Panc1 (cell line): ENCODE results near the gene CDK6. TPM values are rescaled to one million over a fixed set of nuclear protein-coding genes. Genes with fewer than 3 reads are reported as not detected.
A peak's percentile ranks its signal among the peaks of the same experiment; 100 is the strongest.

Experiments
- ATAC-seq: fragments of 200-7000 bp; cut with Tn5 transposase; 2 replicates; pipeline ENCODE4 v1.9.1; 2020; ENCODE audit warnings: mild to moderate bottlenecking, moderate library complexity
- BruUV-seq: library from RNA; stranded (reverse); fragments of 400-500 nt; replicated peaks from 2 replicates; lab custom pipeline; 2021; lab: Mats Ljungman, UMichigan
- CTCF ChIA-PET: fragments of 300-600 bp; sonication (Branson Sonifier 250); formaldehyde crosslinking; loops from one replicate; lab custom pipeline; 2022; ENCODE audit warnings: antibody characterized with exemption; lab: Charles Lee
- POLR2A ChIA-PET: fragments of 300-600 bp; sonication (Branson Sonifier 250); formaldehyde crosslinking; loops from one replicate; lab custom pipeline; 2022; ENCODE audit warnings: antibody characterized with exemption; lab: Charles Lee
- DNase-seq: peaks from one replicate; pipeline ENCODE4 v3.0.0-alpha.2; 2010; ENCODE audit warnings: low read depth, low spot score
- H3K27ac ChIP-seq: 2 replicates; pipeline ENCODE4 v1.5.1; 2011; ENCODE audit warnings: mild to moderate bottlenecking, low read length, inconsistent platforms
- H3K27me3 ChIP-seq: fragments of 200-500 bp; sonication (Bioruptor generic); 2 replicates; pipeline ENCODE4 v1.6.0; 2014; ENCODE audit warnings: low read length, inconsistent platforms; ENCODE audit not compliant: control insufficient read depth, insufficient read depth
- H3K36me3 ChIP-seq: fragments of 200-500 bp; sonication (Bioruptor generic); 2 replicates; pipeline ENCODE4 v1.5.1; 2014; ENCODE audit warnings: inconsistent platforms, mild to moderate bottlenecking, low read length, moderate library complexity; ENCODE audit not compliant: control insufficient read depth, insufficient read depth
- H3K4me1 ChIP-seq: 2 replicates; pipeline ENCODE4 v1.5.1; 2011; ENCODE audit warnings: inconsistent platforms, mild to moderate bottlenecking, low read length, moderate library complexity; ENCODE audit not compliant: control insufficient read depth, insufficient read depth
- H3K4me3 ChIP-seq, 2 experiments: 2 replicates each; pipeline ENCODE4 v1.5.1; 2011 to 2012; ENCODE audit warnings: low read depth in 2 of 2, low read length in 2 of 2, mild to moderate bottlenecking in 2 of 2, inconsistent platforms in 1 of 2, moderate library complexity in 1 of 2
- H3K9me3 ChIP-seq: fragments of 200-500 bp; sonication (Bioruptor generic); 2 replicates; pipeline ENCODE4 v1.5.1; 2014; ENCODE audit warnings: low read depth, mild to moderate bottlenecking, inconsistent platforms, low read length, moderate library complexity; ENCODE audit not compliant: control insufficient read depth, insufficient read depth
- POLR2AphosphoS5 ChIP-seq: IDR thresholded peaks from 2 replicates; pipeline ENCODE4 v1.6.1; 2012; ENCODE audit warnings: mild to moderate bottlenecking, low read depth, low read length, moderate library complexity
- SIN3A ChIP-seq: IDR thresholded peaks from 2 replicates; pipeline ENCODE4 v1.6.1; 2012; ENCODE audit warnings: low read depth, mild to moderate bottlenecking, low read length, moderate library complexity, borderline replicate concordance; ENCODE audit not compliant: insufficient read depth
- TCF7L2 ChIP-seq: IDR thresholded peaks from 2 replicates; pipeline ENCODE4 v1.6.1; 2011; ENCODE audit warnings: mild to moderate bottlenecking, low read depth, low read length, inconsistent platforms
- in situ Hi-C: cut with HindIII; loops from 2 replicates; pipeline ENCODE4 v1.10.0; 2016; ENCODE audit warnings: low sequenced_read_pairs, low pct_unique_long_range_greater_than_20kb
- intact Hi-C: fragments of 100-400 bp; cut with micrococcal nuclease; formaldehyde crosslinking; loops from one replicate; pipeline ENCODE4 v1.10.0; 2022; ENCODE audit not compliant: unreplicated experiment
- total RNA-seq: library from RNA; stranded (reverse); gene quantifications from one replicate; pipeline ENCODE4 v1.2.1, GENCODE V29; 2021; ENCODE audit not compliant: unreplicated experiment
- TF ChIP-seq, protein P1 (sequence below), 2 experiments: IDR thresholded peaks; 2 replicates each; pipeline ENCODE4 v1.6.1; 2011 to 2012; ENCODE audit warnings: low read depth in 2 of 2, control low read depth in 1 of 2, low read length in 1 of 2, mild to moderate bottlenecking in 1 of 2, moderate library complexity in 1 of 2; ENCODE audit not compliant: insufficient read depth in 1 of 2
- TF ChIP-seq, protein P2 (sequence below): fragments of 450-650 bp; IDR thresholded peaks from 2 replicates; pipeline ENCODE4 v1.5.1; 2017; ENCODE audit warnings: mild to moderate bottlenecking

CDK6 gene
- total RNA-seq, 1 experiment from 2014 or later, result 57.4 TPM

DNA sequence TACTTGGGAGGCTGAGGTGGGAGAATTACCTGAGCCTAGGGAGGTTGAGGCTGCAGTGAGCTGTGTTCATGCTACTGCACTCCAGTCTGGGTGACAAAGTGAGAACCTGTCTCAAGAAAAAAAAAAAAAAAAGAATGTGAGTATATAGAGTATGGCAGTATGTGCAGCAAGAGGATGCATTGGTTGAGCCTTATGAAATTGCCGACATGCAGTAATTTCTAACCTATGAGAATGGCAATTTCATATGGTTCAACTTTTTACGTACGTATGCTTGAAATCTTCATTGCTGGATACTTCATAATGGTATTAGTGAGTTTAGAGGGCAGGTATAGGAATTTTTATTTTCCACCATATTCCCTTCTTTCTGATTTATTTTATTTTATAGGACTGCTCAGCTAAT lies 241.6 kb downstream of the CDK6 start:
- intact Hi-C loops, result no loop called here
- in situ Hi-C loops, result no loop called here
- BruUV-seq, result no TSS peak
- H3K4me3 ChIP-seq, result no peak overlapping the region
- no peaks in the 10 kb centered on the region for H3K27me3 ChIP-seq
- TF ChIP-seq, protein P1, sequence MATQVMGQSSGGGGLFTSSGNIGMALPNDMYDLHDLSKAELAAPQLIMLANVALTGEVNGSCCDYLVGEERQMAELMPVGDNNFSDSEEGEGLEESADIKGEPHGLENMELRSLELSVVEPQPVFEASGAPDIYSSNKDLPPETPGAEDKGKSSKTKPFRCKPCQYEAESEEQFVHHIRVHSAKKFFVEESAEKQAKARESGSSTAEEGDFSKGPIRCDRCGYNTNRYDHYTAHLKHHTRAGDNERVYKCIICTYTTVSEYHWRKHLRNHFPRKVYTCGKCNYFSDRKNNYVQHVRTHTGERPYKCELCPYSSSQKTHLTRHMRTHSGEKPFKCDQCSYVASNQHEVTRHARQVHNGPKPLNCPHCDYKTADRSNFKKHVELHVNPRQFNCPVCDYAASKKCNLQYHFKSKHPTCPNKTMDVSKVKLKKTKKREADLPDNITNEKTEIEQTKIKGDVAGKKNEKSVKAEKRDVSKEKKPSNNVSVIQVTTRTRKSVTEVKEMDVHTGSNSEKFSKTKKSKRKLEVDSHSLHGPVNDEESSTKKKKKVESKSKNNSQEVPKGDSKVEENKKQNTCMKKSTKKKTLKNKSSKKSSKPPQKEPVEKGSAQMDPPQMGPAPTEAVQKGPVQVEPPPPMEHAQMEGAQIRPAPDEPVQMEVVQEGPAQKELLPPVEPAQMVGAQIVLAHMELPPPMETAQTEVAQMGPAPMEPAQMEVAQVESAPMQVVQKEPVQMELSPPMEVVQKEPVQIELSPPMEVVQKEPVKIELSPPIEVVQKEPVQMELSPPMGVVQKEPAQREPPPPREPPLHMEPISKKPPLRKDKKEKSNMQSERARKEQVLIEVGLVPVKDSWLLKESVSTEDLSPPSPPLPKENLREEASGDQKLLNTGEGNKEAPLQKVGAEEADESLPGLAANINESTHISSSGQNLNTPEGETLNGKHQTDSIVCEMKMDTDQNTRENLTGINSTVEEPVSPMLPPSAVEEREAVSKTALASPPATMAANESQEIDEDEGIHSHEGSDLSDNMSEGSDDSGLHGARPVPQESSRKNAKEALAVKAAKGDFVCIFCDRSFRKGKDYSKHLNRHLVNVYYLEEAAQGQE (IDR thresholded peaks at IDR 0.05; ENCODE audit: insufficient read depth in 1 of 2, low read depth in 2 of 2, low read length in 1 of 2), result no peak
- no peak for TF ChIP-seq POLR2AphosphoS5
- TF ChIP-seq, protein P2, sequence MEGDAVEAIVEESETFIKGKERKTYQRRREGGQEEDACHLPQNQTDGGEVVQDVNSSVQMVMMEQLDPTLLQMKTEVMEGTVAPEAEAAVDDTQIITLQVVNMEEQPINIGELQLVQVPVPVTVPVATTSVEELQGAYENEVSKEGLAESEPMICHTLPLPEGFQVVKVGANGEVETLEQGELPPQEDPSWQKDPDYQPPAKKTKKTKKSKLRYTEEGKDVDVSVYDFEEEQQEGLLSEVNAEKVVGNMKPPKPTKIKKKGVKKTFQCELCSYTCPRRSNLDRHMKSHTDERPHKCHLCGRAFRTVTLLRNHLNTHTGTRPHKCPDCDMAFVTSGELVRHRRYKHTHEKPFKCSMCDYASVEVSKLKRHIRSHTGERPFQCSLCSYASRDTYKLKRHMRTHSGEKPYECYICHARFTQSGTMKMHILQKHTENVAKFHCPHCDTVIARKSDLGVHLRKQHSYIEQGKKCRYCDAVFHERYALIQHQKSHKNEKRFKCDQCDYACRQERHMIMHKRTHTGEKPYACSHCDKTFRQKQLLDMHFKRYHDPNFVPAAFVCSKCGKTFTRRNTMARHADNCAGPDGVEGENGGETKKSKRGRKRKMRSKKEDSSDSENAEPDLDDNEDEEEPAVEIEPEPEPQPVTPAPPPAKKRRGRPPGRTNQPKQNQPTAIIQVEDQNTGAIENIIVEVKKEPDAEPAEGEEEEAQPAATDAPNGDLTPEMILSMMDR, result no peak
- ATAC-seq (no peak), DNase-seq (no peak)
- ChIA-PET POLR2A (no interaction called here), CTCF (interaction anchor here (0.7 kb wide), 1 partner anchor 52 kb away, joined by 3 read pairs; no protein-coding TSS in a partner anchor)
- H3K36me3 ChIP-seq, result no peaks in the 10 kb centered on the region
- no peaks in the 10 kb centered on the region for H3K9me3 ChIP-seq
- H3K4me1 ChIP-seq, result peaks cover 4% of the 10 kb centered on the region; the same call in 1 of the 2 replicates
- no peak overlapping the region for H3K27ac ChIP-seq

DNA sequence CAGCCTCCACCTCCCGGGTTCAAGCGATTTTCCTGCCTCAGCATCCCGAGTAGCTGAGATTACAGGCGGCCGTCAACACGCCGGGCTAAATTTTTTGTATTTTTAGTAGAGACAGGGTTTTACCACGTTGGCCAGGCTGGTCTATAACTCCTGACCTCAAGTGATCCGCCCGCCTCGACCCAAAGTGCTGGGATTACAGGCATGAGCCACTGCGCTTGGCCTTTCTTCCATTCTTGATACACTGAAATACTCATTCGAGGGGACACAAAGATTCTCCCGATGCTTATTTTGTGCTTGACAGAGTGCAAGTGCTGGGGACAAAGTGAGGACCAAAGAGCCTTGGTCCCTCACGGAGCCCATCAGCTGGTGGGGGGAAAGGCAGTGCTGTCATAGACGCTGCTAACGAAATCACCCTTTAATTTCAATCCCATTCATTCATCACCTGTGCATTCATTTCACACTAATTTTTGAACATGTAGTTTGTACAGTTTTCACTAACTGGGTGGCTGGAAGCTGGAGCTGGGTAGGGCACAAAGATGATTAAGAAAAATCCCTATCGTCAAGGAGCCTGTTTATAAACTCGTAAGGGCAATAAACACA lies 245.6 kb downstream of the CDK6 start:
- no peaks in the 10 kb centered on the region for H3K9me3 ChIP-seq
- no peak for ATAC-seq
- in situ Hi-C loops (no loop called here), intact Hi-C loops (no loop called here)
- ChIA-PET CTCF (no interaction called here), POLR2A (interaction anchor here (1.1 kb wide), 1 partner anchor 472 kb away, joined by 4 read pairs; no protein-coding TSS in a partner anchor)
- no peaks in the 10 kb centered on the region for H3K27me3 ChIP-seq
- H3K27ac ChIP-seq, result peak overlapping the region; percentile 90; the same call in 1 of the 2 replicates
- H3K4me1 ChIP-seq, result peaks cover 25% of the 10 kb centered on the region
- TSS peak; percentile 88 for BruUV-seq
- peaks cover 6% of the 10 kb centered on the region; the same call in 1 of the 2 replicates for H3K36me3 ChIP-seq
- DNase-seq, result no peak
- no peak for TF ChIP-seq SIN3A
- peak overlapping the region; percentile 76 to 95 for H3K4me3 ChIP-seq

DNA sequence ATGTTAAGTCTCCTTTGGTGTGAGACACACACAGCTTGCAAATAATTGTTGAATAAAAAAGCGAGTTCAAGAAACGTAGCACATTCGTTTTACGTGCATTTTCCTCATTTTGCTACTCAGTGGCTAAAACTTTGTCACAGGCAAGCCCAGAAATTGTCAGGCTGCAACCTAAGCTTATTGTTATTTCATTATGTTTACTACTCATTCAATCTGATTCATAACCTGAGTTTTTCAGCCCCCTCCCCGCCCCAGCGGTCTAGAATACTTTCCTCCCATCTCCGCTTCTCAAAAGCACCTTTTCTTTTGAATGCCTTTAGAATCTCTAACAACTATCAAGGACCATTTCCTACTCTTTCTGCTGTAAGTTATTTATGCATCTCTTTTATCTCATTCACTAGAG lies 247.3 kb downstream of the CDK6 start:
- DNase-seq (no peak), ATAC-seq (no peak)
- Histone ChIP-seq H3K36me3 (peaks cover 6% of the 10 kb centered on the region; the same call in 1 of the 2 replicates), H3K9me3 (no peaks in the 10 kb centered on the region), H3K27ac (peak overlapping the region; percentile 90), H3K4me1 (peaks cover 37% of the 10 kb centered on the region), H3K27me3 (no peaks in the 10 kb centered on the region), H3K4me3 (peak overlapping the region; percentile 76 to 95)
- BruUV-seq, result TSS peak; percentile 68
- intact Hi-C loops (no loop called here), in situ Hi-C loops (no loop called here)
- POLR2A ChIA-PET, result no interaction called here
- CTCF ChIA-PET, result no interaction called here
- TF ChIP-seq POLR2AphosphoS5 (no peak), SIN3A (no peak), TCF7L2 (no peak)
- TF ChIP-seq, protein P2, result no peak
- TF ChIP-seq, protein P1 (IDR thresholded peaks at IDR 0.05; ENCODE audit: insufficient read depth in 1 of 2, low read depth in 2 of 2, low read length in 1 of 2), result no peak
